HG02623 (cell line): Measurements from ENCODE around the gene SYNM.

ENCODE experiments used
- ATAC-seq: cut with Tn5 transposase; IDR thresholded peaks from one replicate; pipeline ENCODE4 v1.9.1; 2021; ENCODE audit warnings: moderate library complexity; ENCODE audit not compliant: unreplicated experiment

Gene SYNM

DNA sequence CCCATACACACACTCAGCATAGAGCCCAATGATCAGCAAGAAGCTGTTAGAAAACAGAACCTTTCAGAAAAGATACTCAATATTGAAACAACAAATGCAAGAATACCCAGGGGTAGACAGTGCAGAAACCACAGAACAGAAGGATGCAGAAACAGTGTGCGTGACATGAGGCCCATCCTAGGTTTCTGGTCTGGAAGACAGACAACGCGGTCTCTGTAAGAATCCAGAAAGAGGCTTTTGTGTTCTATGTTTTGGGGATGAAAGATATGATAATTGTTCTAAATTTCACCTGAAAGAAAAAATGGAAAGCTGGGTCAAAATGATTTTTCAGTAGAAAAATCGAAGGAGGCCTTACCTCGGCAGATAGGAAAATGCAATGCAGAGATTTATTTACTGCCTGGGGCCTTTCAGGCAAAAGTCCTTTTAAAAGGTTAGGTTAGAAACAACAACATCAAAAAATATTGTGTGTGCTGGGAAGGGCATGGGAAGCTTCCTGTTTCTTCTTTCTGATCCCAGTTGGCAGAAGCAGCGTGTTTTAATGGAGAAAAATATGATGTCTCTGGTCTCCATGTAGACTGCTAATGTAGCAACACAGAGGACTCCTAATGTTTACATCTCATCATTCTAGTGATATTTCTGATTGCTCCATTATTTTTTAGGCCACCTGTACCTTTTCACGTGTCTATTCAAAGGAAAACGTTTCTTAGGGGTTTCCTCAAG is 17.0 kb downstream of the SYNM start:
- ATAC-seq, result no peak

GRCh38 chr15:99122831-99123712 is 18.2 kb downstream of the SYNM start:
- ATAC-seq, result no peak

GRCh38 chr15:99123713-99124451 is 19.0 kb downstream of the SYNM start:
- no peak for ATAC-seq

GRCh38 chr15:99124641-99125040 is 19.8 kb downstream of the SYNM start:
- ATAC-seq, result no peak

DNA sequence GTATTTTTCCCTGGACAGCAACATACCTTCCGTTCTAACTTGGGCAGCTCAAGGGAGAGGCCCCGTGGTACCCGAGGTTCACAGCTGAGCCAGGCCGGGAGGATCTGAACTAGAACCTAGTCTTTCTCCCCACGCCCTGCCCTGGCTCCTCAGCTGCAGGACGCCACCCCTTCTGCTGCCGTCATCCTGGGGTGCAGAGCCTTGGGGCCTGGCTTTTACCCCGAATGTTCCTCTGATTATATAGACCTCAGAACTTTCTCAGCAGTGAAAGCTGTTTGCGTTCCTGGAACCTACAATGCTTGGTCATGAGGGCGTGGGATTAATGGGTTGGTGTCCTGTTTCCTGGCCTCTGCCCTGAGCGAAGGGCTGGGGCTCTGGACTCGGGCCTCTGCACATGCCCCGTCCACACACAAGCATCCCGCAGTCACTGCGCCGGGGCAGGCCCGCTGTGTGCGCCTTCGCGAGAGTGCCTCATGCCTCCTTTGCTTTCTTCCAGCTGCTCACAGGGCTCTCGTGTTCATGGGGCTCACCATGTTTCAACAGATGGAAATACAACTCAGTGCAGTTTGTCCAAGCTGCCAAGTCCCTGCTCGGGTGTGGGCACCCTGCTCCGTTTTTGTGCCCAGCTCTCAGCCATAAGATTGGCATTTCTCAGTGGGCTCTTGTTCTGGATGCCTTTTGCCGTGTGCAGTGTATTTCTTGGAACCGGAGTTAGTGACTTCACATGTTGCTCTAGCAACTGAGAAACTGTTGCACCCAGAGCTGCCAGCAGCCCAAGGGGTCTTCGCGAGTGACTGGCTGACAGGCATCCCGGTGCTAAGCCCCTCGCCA is 20.4 kb downstream of the SYNM start:
- no peak for ATAC-seq

- ATAC-seq, result no peak
Observed at GRCh38 chr15:99126131-99126588, 21.3 kb downstream of the SYNM start.

DNA sequence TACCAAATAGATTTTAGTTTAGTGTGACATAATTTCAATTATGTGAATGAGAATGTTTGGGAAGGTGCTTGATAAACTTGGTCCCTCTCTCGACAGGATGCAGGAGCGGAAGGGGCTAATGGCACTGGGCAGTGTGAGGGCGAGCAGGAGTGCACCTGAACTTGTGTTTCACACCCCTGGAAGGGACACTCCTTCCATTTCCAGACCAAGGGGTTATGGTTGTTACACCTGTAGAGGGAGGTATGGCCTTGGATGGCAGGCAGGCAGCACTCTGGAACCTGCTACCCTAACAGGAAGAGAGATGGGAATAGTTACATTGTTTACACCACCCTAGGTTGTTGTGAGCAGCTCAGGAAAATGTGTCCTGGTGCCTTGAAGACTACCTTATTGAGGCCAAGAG is 22.1 kb downstream of the SYNM start:
- no peak for ATAC-seq

- ATAC-seq, result no peak
Observed at GRCh38 chr15:99127773-99128172, 22.9 kb downstream of the SYNM start.

DNA sequence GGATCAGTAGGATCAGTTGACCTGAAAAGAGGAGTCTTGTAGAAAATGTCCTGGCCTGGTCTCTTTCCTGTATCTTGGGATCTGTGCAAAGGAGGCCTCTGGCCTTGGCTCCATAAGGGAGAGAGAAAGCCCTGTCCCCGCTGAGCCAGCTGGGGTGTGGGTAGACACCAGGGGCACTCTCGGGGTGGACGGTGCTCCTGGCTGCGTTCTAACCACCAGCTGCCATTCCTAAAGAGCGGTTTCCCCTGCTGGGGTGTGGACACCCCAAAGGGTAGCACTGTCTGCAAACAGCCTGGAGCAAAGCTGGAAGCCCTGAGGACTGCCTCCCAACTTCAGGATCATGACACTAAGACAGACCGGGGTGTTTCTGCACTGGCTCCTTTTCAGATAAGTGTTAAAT is 23.5 kb downstream of the SYNM start:
- ATAC-seq, result no peak

DNA sequence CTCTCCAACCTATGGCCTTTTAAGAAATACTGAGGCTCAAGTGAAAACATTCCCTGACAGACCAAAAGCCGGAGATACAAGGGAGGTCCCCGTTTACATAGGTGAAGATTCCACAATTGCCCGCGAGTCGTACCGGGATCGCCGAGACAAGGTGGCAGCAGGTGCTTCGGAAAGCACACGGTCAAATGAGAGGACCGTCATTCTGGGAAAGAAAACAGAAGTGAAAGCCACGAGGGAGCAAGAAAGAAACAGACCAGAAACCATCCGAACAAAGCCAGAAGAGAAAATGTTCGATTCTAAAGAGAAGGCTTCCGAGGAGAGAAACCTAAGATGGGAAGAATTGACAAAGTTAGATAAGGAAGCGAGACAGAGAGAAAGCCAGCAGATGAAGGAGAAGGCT is 24.8 kb downstream of the SYNM start:
- ATAC-seq, result no peak

GRCh38 chr15:99130314-99130713 is 25.4 kb downstream of the SYNM start:
- no peak for ATAC-seq

DNA sequence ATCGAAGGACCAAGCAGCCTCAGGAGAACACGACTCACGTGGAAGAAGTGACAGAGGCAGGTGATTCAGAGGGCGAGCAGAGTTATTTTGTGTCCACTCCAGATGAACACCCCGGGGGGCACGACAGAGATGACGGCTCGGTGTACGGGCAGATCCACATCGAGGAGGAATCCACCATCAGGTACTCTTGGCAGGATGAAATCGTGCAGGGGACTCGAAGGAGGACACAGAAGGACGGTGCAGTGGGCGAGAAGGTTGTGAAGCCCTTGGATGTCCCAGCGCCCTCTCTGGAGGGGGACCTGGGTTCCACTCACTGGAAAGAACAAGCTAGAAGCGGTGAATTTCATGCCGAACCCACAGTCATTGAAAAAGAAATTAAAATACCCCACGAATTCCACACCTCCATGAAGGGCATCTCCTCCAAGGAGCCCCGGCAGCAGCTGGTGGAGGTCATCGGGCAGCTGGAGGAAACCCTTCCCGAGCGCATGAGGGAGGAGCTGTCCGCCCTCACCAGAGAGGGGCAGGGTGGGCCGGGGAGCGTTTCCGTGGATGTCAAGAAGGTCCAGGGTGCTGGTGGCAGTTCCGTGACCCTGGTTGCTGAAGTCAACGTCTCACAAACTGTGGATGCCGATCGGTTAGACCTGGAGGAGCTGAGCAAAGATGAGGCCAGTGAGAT is 26.0 kb downstream of the SYNM start:
- ATAC-seq, result no peak

- ATAC-seq, result no peak
Observed at GRCh38 chr15:99131441-99132023, 26.7 kb downstream of the SYNM start.

- ATAC-seq, result no peak
Observed at GRCh38 chr15:99132122-99132521, 27.2 kb downstream of the SYNM start.

DNA sequence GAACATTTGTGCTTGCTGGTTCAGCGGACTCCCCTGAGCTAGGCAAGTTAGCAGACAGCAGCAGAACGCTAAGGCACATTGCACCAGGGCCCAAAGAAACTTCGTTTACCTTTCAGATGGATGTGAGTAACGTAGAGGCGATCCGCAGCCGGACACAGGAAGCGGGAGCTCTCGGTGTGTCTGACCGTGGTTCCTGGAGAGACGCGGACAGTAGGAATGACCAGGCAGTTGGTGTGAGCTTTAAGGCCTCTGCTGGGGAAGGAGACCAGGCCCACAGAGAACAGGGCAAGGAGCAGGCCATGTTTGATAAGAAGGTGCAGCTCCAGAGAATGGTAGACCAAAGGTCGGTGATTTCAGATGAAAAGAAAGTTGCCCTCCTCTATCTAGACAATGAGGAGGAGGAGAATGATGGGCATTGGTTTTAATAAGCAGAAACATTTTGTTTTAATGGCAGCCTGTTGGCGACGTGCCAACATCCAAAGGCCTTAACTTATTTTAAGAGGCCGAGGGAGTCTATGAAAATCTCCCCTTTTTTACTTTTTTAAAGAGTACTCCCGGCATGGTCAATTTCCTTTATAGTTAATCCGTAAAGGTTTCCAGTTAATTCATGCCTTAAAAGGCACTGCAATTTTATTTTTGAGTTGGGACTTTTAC is 27.9 kb downstream of the SYNM start:
- no peak for ATAC-seq

DNA sequence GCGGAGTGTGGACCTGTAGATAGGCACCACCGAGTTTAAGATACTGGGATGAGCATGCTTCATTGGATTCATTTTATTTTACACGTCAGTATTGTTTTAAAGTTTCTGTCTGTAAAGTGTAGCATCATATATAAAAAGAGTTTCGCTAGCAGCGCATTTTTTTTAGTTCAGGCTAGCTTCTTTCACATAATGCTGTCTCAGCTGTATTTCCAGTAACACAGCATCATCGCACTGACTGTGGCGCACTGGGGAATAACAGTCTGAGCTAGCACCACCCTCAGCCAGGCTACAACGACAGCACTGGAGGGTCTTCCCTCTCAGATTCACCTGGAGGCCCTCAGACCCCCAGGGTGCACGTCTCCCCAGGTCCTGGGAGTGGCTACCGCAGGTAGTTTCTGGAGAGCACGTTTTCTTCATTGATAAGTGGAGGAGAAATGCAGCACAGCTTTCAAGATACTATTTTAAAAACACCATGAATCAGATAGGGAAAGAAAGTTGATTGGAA is 29.5 kb downstream of the SYNM start:
- ATAC-seq, result no peak

DNA sequence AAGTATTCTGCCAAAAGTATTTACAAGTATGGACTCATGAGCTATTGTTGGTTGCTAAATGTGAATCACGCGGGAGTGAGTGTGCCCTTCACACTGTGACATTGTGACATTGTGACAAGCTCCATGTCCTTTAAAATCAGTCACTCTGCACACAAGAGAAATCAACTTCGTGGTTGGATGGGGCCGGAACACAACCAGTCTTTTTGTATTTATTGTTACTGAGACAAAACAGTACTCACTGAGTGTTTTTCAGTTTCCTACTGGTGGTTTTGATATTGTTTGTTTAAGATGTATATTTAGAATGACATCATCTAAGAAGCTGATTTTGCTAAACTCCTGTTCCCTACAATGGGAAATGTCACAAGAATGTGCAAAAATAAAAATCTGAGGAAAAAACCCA is 30.3 kb downstream of the SYNM start:
- peak; percentile 76 for ATAC-seq

- no peak for ATAC-seq
Observed at GRCh38 chr15:99137111-99137546, 32.2 kb downstream of the SYNM start.

GRCh38 chr15:99137877-99138276 is 33.0 kb downstream of the SYNM start:
- ATAC-seq, result no peak
